HepG2 (cell line): Measurements from ENCODE around the gene TXNDC11. TPM values are rescaled to one million over a fixed set of nuclear protein-coding genes. Genes with fewer than 3 reads are reported as not detected.

ENCODE experiments used
- ASH2L ChIP-seq: fragments of 300-600, 200-600 bp; sonication (generic); IDR thresholded peaks from 2 replicates; pipeline ENCODE4 v1.7.0; 2017; ENCODE audit warnings: low read depth, mild to moderate bottlenecking, moderate library complexity, mixed read lengths, low read length; ENCODE audit not compliant: insufficient read length
- BRCA1 ChIP-seq: sonication (generic); formaldehyde crosslinking; IDR thresholded peaks from 2 replicates; pipeline ENCODE4 v1.4.0; 2020; ENCODE audit warnings: missing genetic modification reagents
- FOXA3 ChIP-seq: IDR thresholded peaks from 2 replicates; pipeline ENCODE4 v1.6.1; 2016; ENCODE audit warnings: missing genetic modification reagents, missing compliant biosample characterization
- KDM5A ChIP-seq: fragments of 200-600 bp; sonication (generic); IDR thresholded peaks from 2 replicates; pipeline ENCODE4 v1.7.0; 2018; ENCODE audit warnings: antibody characterized with exemption, mild to moderate bottlenecking, low read length, borderline replicate concordance
- KLF9 ChIP-seq: IDR thresholded peaks from 2 replicates; pipeline ENCODE4 v1.6.1; 2016; ENCODE audit warnings: low read depth
- MEF2D ChIP-seq: sonication (generic); formaldehyde crosslinking; IDR thresholded peaks from 2 replicates; pipeline ENCODE4 v1.5.1; 2020; ENCODE audit warnings: mild to moderate bottlenecking, missing genetic modification reagents
- NR2F6 ChIP-seq, 2 experiments: IDR thresholded peaks; 2 replicates each; pipeline ENCODE4 v1.6.1; 2016; ENCODE audit warnings: antibody characterized with exemption in 1 of 2, mild to moderate bottlenecking in 1 of 2
- PITX1 ChIP-seq: sonication (generic); formaldehyde crosslinking; IDR thresholded peaks from 2 replicates; pipeline ENCODE4 v1.5.1; 2020; ENCODE audit warnings: mild to moderate bottlenecking, missing genetic modification reagents
- SSRP1 ChIP-seq: IDR thresholded peaks from 2 replicates; pipeline ENCODE4 v1.6.1; 2016; ENCODE audit warnings: control low read depth
- ZNF614 ChIP-seq: IDR thresholded peaks from 2 replicates; pipeline ENCODE4 v1.6.1; 2018; ENCODE audit warnings: missing biosample characterization, missing genetic modification reagents, inconsistent platforms, borderline replicate concordance
- ZSCAN29 ChIP-seq: sonication (generic); formaldehyde crosslinking; conservative IDR thresholded peaks from 2 replicates; pipeline ENCODE4 v1.4.0; 2020; ENCODE audit warnings: mild to moderate bottlenecking, missing genetic modification reagents
- polyA plus RNA-seq, 8 experiments: library from polyadenylated mRNA; depleted of rRNA in 3 of 8; stranded (reverse) in 7 of 8; unstranded in 1 of 8; fragments of >200 nt; fragmentation: Illumina TruSeq in 4 of 8; extraction: Trizol in 4 of 8; gene quantifications; 2 replicates each; pipeline versions ENCODE4 v1.2.1 to v1.2.3, GENCODE V29; 2011 to 2016; ENCODE audit warnings: low read depth in 4 of 8, missing spikeins in 1 of 8, mixed read lengths in 1 of 8; ENCODE audit not compliant: insufficient read depth in 1 of 8
- total RNA-seq, 5 experiments: library from RNA; depleted of rRNA; stranded (reverse); fragments of >200 nt; fragmentation: Illumina TruSeq; extraction: Trizol; gene quantifications; 2 replicates each; pipeline ENCODE4 v1.2.3, GENCODE V29; 2016; ENCODE audit warnings: low read depth in 1 of 5
- TF ChIP-seq, protein P1 (sequence below): sonication (generic); formaldehyde crosslinking; IDR thresholded peaks from 2 replicates; pipeline ENCODE4 v1.4.0; 2020; ENCODE audit warnings: missing genetic modification reagents
- TF ChIP-seq, protein P2 (sequence below): sonication (generic); formaldehyde crosslinking; IDR thresholded peaks from 2 replicates; pipeline ENCODE4 v1.8.1; 2022; ENCODE audit warnings: low read depth, mild to moderate bottlenecking, missing genetic modification reagents
- TF ChIP-seq, protein P3 (sequence below): sonication (generic); formaldehyde crosslinking; IDR thresholded peaks from 2 replicates; pipeline ENCODE4 v1.5.0; 2020; ENCODE audit warnings: mild to moderate bottlenecking, missing genetic modification reagents, borderline replicate concordance
- TF ChIP-seq, protein P4 (sequence below): sonication (generic); formaldehyde crosslinking; IDR thresholded peaks from 2 replicates; pipeline ENCODE4 v1.4.0; 2020; ENCODE audit warnings: missing genetic modification reagents
- TF ChIP-seq, protein P5 (sequence below): sonication (generic); formaldehyde crosslinking; conservative IDR thresholded peaks from 2 replicates; pipeline ENCODE4 v1.8.0; 2022; ENCODE audit warnings: mild to moderate bottlenecking, moderate library complexity, missing genetic modification reagents

TXNDC11 gene
- total and polyA plus RNA-seq, 2 of the 13 experiments (the other 11 are each of a cell fraction or from before 2014, with no cell fraction given) = 74.9 to 123 TPM

DNA sequence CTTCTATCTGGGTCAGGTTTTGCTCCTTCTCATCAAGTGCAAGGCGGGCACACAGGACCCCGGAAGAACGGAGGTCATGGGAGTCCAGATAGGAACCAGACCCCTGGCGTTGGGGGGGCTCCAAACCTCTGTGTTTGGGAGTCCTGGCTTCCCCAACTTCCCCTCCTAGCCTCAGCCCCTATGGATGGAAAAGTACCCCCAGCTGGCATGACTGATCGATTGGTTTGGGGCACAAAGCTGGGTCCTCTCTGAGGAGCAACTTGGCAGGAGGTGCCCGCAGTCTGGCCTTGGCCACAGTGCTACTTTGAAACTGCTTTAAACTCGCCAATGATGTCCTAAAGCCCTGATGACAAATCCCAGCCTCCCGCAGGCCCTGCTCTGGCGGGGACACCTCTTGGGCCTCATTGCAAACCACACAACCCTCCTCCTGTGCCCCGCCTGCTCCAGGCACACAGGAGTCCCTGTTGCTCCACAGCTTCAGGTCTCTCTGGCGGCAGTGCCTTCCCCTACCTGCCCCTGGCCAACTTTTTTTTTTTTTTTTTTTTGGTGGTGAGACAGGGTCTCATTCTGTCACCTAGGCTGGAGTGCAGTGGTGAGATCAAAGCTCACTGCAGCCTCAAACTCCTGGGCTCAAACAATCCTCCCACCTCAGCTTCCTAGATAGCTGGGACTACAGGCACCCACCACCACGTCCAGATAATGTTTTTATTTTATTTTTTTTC, 112.5 kb downstream of the TXNDC11 start (continued):
- TF ChIP-seq, protein P1, sequence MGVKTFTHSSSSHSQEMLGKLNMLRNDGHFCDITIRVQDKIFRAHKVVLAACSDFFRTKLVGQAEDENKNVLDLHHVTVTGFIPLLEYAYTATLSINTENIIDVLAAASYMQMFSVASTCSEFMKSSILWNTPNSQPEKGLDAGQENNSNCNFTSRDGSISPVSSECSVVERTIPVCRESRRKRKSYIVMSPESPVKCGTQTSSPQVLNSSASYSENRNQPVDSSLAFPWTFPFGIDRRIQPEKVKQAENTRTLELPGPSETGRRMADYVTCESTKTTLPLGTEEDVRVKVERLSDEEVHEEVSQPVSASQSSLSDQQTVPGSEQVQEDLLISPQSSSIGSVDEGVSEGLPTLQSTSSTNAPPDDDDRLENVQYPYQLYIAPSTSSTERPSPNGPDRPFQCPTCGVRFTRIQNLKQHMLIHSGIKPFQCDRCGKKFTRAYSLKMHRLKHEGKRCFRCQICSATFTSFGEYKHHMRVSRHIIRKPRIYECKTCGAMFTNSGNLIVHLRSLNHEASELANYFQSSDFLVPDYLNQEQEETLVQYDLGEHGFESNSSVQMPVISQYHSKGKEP = no peak
- TF ChIP-seq, protein P2, sequence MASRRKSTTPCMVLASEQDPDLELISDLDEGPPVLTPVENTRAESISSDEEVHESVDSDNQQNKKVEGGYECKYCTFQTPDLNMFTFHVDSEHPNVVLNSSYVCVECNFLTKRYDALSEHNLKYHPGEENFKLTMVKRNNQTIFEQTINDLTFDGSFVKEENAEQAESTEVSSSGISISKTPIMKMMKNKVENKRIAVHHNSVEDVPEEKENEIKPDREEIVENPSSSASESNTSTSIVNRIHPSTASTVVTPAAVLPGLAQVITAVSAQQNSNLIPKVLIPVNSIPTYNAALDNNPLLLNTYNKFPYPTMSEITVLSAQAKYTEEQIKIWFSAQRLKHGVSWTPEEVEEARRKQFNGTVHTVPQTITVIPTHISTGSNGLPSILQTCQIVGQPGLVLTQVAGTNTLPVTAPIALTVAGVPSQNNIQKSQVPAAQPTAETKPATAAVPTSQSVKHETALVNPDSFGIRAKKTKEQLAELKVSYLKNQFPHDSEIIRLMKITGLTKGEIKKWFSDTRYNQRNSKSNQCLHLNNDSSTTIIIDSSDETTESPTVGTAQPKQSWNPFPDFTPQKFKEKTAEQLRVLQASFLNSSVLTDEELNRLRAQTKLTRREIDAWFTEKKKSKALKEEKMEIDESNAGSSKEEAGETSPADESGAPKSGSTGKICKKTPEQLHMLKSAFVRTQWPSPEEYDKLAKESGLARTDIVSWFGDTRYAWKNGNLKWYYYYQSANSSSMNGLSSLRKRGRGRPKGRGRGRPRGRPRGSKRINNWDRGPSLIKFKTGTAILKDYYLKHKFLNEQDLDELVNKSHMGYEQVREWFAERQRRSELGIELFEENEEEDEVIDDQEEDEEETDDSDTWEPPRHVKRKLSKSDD (CRISPR knock-in tag) = no peak
- no peak for TF ChIP-seq FOXA3 (CRISPR knock-in tag)
- TF ChIP-seq PITX1 = 0 out of 2 replicates have a peak, but pooled peaks have one; percentile 24
- TF ChIP-seq SSRP1 = no peak
- no peak for TF ChIP-seq KDM5A
- TF ChIP-seq ASH2L = peak; percentile 25
- TF ChIP-seq, protein P3, sequence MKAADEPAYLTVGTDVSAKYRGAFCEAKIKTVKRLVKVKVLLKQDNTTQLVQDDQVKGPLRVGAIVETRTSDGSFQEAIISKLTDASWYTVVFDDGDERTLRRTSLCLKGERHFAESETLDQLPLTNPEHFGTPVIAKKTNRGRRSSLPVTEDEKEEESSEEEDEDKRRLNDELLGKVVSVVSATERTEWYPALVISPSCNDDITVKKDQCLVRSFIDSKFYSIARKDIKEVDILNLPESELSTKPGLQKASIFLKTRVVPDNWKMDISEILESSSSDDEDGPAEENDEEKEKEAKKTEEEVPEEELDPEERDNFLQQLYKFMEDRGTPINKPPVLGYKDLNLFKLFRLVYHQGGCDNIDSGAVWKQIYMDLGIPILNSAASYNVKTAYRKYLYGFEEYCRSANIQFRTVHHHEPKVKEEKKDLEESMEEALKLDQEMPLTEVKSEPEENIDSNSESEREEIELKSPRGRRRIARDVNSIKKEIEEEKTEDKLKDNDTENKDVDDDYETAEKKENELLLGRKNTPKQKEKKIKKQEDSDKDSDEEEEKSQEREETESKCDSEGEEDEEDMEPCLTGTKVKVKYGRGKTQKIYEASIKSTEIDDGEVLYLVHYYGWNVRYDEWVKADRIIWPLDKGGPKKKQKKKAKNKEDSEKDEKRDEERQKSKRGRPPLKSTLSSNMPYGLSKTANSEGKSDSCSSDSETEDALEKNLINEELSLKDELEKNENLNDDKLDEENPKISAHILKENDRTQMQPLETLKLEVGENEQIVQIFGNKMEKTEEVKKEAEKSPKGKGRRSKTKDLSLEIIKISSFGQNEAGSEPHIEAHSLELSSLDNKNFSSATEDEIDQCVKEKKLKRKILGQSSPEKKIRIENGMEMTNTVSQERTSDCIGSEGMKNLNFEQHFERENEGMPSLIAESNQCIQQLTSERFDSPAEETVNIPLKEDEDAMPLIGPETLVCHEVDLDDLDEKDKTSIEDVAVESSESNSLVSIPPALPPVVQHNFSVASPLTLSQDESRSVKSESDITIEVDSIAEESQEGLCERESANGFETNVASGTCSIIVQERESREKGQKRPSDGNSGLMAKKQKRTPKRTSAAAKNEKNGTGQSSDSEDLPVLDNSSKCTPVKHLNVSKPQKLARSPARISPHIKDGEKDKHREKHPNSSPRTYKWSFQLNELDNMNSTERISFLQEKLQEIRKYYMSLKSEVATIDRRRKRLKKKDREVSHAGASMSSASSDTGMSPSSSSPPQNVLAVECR (CRISPR knock-in tag) = no peak; the same call in 1 of the 2 replicates
- TF ChIP-seq, protein P4, sequence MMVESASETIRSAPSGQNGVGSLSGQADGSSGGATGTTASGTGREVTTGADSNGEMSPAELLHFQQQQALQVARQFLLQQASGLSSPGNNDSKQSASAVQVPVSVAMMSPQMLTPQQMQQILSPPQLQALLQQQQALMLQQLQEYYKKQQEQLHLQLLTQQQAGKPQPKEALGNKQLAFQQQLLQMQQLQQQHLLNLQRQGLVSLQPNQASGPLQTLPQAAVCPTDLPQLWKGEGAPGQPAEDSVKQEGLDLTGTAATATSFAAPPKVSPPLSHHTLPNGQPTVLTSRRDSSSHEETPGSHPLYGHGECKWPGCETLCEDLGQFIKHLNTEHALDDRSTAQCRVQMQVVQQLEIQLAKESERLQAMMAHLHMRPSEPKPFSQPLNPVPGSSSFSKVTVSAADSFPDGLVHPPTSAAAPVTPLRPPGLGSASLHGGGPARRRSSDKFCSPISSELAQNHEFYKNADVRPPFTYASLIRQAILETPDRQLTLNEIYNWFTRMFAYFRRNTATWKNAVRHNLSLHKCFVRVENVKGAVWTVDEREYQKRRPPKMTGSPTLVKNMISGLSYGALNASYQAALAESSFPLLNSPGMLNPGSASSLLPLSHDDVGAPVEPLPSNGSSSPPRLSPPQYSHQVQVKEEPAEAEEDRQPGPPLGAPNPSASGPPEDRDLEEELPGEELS (CRISPR knock-in tag) = no peak
- TF ChIP-seq MEF2D = no peak
- no peak for TF ChIP-seq ZSCAN29 (CRISPR knock-in tag)
- no peak for TF ChIP-seq KLF9 (CRISPR knock-in tag)
- no peak for TF ChIP-seq ZNF614 (CRISPR knock-in tag)
- TF ChIP-seq BRCA1 (CRISPR knock-in tag) = no peak
- TF ChIP-seq, protein P5, sequence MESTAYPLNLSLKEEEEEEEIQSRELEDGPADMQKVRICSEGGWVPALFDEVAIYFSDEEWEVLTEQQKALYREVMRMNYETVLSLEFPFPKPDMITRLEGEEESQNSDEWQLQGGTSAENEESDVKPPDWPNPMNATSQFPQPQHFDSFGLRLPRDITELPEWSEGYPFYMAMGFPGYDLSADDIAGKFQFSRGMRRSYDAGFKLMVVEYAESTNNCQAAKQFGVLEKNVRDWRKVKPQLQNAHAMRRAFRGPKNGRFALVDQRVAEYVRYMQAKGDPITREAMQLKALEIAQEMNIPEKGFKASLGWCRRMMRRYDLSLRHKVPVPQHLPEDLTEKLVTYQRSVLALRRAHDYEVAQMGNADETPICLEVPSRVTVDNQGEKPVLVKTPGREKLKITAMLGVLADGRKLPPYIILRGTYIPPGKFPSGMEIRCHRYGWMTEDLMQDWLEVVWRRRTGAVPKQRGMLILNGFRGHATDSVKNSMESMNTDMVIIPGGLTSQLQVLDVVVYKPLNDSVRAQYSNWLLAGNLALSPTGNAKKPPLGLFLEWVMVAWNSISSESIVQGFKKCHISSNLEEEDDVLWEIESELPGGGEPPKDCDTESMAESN (CRISPR knock-in tag) = 0 out of 2 replicates have a peak, but pooled peaks have one; percentile 37
- no peak for TF ChIP-seq NR2F6 (IDR thresholded peaks at IDR 0.05)
- no peak for TF ChIP-seq NR2F6 (CRISPR knock-in tag; IDR thresholded peaks at IDR 0.05)
